GM19438 (cell line): ENCODE results near the gene CCDC88A.

Source experiments
- ATAC-seq: cut with Tn5 transposase; IDR thresholded peaks from one replicate; pipeline ENCODE4 v1.9.1; 2021; ENCODE audit warnings: low read depth; ENCODE audit not compliant: unreplicated experiment

Gene CCDC88A

DNA sequence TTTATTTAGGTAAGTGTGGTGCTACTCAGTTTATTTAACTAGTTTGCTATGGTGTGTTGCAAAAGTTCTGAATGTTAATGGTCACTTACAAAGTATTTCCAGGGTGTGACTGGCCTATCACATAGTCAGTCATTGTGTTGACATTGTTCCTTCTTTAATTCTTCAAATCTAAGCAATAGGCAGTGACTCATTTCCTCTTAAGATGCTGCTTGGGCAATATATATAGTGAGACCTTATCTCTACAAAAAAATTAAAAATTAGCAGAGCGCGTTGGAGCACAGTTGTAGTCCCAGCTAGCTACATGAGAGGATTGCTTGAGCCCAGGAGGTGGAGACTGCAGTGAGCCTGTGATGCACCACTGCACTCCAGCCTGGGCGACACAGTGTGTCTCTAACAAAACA is 5.8 kb upstream of the CCDC88A start:
- ATAC-seq: no peak

- no peak for ATAC-seq
These were observed 3.4 kb upstream of the CCDC88A start for GRCh38 chr2:55422876-55423665.

GRCh38 chr2:55421326-55421725 is 1.7 kb upstream of the CCDC88A start:
- no peak for ATAC-seq

DNA sequence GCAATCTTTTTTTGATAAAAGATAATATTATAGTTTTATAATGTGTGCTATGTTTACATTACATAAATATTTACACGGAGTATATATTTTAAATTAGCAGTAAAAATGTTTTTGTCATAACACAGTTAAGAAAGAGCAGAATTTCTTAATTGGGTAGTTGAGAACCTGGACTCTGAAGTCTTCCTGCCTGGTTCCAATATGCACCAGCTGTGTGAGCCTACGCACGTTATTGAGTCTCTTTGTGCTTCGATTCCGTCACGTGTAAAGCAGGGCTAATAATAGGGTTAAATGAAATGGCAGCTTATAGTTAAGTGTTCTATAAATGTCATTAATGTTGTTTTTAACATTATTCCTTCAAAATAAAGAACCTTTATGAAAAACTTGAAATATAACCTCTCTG is 1.2 kb upstream of the CCDC88A start:
- no peak for ATAC-seq

- ATAC-seq: no peak
These were observed 726 bp upstream of the CCDC88A start for GRCh38 chr2:55420439-55420725.

- no peak for ATAC-seq
These were observed 400 bp downstream of the CCDC88A start for GRCh38 chr2:55419233-55419678.

GRCh38 chr2:55418512-55419232 is 984 bp downstream of the CCDC88A start:
- no peak for ATAC-seq

DNA sequence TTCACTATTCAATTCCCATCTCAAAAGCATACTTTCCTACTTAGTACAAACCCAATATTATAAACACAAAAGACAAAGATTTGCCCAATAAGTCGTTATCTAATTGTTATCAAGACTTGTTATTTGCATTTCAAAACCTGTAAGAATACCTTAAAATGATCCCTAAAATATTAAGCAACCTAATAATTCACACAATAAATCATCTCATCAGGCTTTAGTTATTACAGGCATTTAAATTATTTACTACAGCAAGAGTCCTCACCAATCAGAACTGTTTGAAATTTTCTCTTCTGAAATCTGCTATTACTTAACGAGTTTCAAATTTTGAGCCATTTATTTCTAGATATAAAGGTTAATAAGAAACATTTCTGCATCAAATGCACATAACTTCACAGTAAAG is 1.6 kb downstream of the CCDC88A start:
- no peak for ATAC-seq

DNA sequence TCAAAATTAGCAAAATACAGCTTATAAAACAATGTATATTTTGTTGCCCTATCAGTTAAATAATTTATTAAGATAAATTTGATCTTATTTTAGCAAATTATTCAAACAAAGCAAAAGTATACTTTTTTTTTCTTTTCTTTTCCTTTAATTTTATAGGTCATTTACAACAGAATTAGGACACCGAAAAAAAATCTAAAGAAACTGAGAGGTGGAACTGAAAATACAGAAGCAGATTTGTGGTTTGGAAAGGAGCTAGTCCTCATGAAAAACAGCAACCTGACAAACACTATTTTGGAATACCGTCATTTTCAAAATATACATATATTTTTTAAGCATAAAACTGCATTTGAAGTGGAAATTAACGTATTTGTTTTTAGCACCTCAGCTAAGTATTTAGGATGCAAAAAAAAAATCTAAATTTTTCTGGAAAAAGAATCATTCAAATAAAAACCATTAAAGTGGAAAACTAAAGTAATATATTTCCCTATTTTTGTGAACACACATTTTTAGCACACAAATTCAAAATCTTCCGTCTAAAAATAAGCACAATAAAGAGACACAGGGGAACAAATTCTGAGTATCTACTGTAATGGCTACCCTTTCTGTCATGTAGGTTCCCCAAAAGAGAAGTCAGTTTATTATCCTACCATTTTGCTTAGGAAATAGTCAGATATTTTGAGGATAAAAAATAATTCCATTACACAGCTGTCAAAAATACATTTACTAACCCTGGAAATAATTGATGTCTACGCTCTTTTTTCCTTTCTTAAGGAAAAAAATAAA is 2.7 kb downstream of the CCDC88A start:
- ATAC-seq: no peak

DNA sequence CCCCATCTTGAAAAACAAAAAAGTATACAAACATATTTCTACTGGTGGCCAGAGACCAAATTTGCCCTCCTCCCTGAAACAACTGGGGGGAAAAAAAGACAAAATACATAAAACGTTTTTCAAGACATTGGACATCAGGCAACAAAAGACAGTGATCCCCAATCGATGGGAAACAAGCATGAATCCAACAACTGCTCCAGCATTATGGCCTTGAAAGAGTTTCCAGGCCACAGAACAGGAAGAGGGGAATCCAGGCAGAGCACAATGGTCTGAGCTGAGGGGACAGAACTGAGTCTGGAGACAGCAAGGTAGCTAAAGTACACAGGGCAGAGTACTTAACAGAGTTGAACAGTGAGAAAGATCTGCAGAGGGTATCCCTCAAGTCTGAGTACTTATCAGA is 4.4 kb downstream of the CCDC88A start:
- ATAC-seq: no peak

- ATAC-seq: no peak
These were observed 10.5 kb downstream of the CCDC88A start for GRCh38 chr2:55408918-55409868.

- ATAC-seq: no peak
These were observed 11.4 kb downstream of the CCDC88A start for GRCh38 chr2:55408098-55408882.

GRCh38 chr2:55405116-55405515 is 14.5 kb downstream of the CCDC88A start:
- ATAC-seq: no peak

- ATAC-seq: no peak
These were observed 16.2 kb downstream of the CCDC88A start for GRCh38 chr2:55403256-55403998.

- no peak for ATAC-seq
These were observed 18.5 kb downstream of the CCDC88A start for GRCh38 chr2:55401124-55401523.

GRCh38 chr2:55400332-55400731 is 19.3 kb downstream of the CCDC88A start:
- ATAC-seq: no peak

DNA sequence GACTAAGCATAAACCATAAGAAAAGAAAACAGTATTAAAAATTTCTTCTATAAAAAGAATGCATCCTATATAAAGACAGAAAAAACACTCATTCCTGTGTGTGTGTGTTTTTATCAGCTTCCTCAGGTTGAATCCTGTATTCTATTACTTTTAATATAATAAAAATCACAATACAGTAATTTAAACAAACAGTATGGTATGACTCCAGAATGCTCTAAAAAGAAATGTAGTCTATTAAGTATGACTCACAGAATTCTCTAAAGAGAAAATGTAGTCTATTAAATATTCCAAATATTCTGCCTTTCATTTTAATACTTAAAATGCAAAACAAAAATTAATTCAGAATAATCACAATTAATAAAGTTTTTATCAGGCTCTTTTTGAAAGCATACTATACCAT is 19.8 kb downstream of the CCDC88A start:
- ATAC-seq: no peak

DNA sequence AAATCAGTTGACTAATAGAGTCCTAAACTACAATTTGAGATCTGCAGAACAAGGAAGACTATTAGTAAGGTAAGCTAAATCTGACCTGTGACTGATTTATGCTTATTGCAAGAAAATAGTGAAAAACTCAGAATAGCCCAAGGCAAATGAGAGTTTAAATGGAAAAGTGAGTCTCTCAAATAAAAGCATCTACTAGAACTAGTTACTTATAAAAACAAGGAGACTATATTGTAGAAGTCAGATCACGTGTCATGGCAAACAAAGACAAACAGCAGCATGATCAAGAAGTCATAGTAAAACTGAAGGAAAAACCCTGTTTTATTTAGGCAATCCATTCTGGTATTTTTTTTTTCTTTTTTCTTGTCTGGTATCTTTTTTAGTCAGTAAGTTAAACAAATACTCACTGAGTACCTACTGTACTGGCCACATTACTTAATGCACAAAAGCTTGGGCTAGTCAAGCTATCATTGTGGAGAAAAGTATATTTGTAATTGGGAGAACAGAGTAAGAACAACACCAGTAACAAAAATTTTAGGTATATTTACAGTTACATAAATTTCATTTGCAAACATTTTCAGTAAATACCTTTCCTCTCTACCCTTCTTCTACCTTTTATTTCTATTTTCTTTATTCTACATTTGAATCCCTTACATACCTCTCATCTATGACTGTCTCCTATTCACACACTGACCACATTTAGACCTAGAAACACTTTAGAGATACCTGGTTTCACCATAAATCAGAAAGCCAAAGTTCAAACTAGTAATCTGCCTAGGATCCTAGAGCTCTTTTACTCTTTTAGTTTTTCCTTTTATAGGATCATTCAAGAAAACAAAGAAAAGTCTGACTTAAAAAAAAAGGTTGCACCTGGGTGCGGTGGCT is 23.7 kb downstream of the CCDC88A start:
- ATAC-seq: no peak
